Measurements from ENCODE around the gene MYLK.
"Not testable (repeated sequence)": the region's sequence is repeated elsewhere in the genome, so short reads cannot be mapped to it uniquely, and the experiment has no call there.

MYLK gene

GRCh38 chr3:123712077-123712860, 171.9 kb downstream of the MYLK start:
- Histone ChIP-seq H3K27ac (peak overlapping the region; percentile 83), H3K36me3 (ENCODE audit: insufficient read depth, low read length) (no peaks in the 10 kb centered on the region), H3K4me3 (peak overlapping the region; percentile 61), H3K9me3 (ENCODE audit: low read depth, low read length) (no peaks in the 10 kb centered on the region), H3K9ac (ENCODE audit: insufficient read length) (no peak overlapping the region)
- peak; percentile 35 for DNase-seq (ENCODE audit: low read depth, low spot score)
- TF ChIP-seq FOXP2 (optimal IDR thresholded peaks at IDR 0.05; ENCODE audit: control extremely low read depth, extremely low read length, insufficient read depth) (no peak), EZH2 (IDR thresholded peaks at IDR 0.05) (no peak), POLR2AphosphoS5 (IDR thresholded peaks at IDR 0.05; ENCODE audit: borderline replicate concordance, low read depth, low read length) (no peak)

GRCh38 chr3:123711356-123711755, 172.8 kb downstream of the MYLK start:
- no peak for TF ChIP-seq EZH2 (IDR thresholded peaks at IDR 0.05)
- TF ChIP-seq FOXP2 (optimal IDR thresholded peaks at IDR 0.05; ENCODE audit: control extremely low read depth, extremely low read length, insufficient read depth), result no peak
- TF ChIP-seq POLR2AphosphoS5 (IDR thresholded peaks at IDR 0.05; ENCODE audit: borderline replicate concordance, low read depth, low read length), result no peak
- no peaks in the 10 kb centered on the region for H3K9me3 ChIP-seq (ENCODE audit: low read depth, low read length)
- H3K36me3 ChIP-seq (ENCODE audit: insufficient read depth, low read length), result no peaks in the 10 kb centered on the region
- H3K9ac ChIP-seq (ENCODE audit: insufficient read length), result no peak overlapping the region
- H3K4me3 ChIP-seq, result no peak overlapping the region
- peak overlapping the region; percentile 83; the same call in 1 of the 2 replicates for H3K27ac ChIP-seq
- no peak for DNase-seq (ENCODE audit: low read depth, low spot score)

- no peak overlapping the region for H3K27ac ChIP-seq
- no peak overlapping the region for H3K9ac ChIP-seq (ENCODE audit: insufficient read length)
- no peak for TF ChIP-seq EZH2 (IDR thresholded peaks at IDR 0.05)
- TF ChIP-seq FOXP2 (optimal IDR thresholded peaks at IDR 0.05; ENCODE audit: control extremely low read depth, extremely low read length, insufficient read depth), result no peak
- no peak for TF ChIP-seq POLR2AphosphoS5 (IDR thresholded peaks at IDR 0.05; ENCODE audit: borderline replicate concordance, low read depth, low read length)
- no peak for DNase-seq (ENCODE audit: low read depth, low spot score)
- H3K9me3 ChIP-seq (ENCODE audit: low read depth, low read length), result no peaks in the 10 kb centered on the region
- H3K4me3 ChIP-seq, result no peak overlapping the region
- no peaks in the 10 kb centered on the region for H3K36me3 ChIP-seq (ENCODE audit: insufficient read depth, low read length)
Measured at GRCh38 chr3:123708531-123708930, 175.6 kb downstream of the MYLK start.

- H3K27ac ChIP-seq; H3K9ac ChIP-seq (ENCODE audit: insufficient read length); H3K4me3 ChIP-seq; DNase-seq (ENCODE audit: low read depth, low spot score); H3K36me3 ChIP-seq (ENCODE audit: insufficient read depth, low read length); H3K9me3 ChIP-seq (ENCODE audit: low read depth, low read length): not testable (repeated sequence)
Measured at GRCh38 chr3:123707641-123708040, 176.5 kb downstream of the MYLK start.

GRCh38 chr3:123706871-123707270, 177.3 kb downstream of the MYLK start:
- no peak overlapping the region for H3K9ac ChIP-seq (ENCODE audit: insufficient read length)
- TF ChIP-seq POLR2AphosphoS5 (IDR thresholded peaks at IDR 0.05; ENCODE audit: borderline replicate concordance, low read depth, low read length) (no peak), EZH2 (IDR thresholded peaks at IDR 0.05) (no peak), FOXP2 (optimal IDR thresholded peaks at IDR 0.05; ENCODE audit: control extremely low read depth, extremely low read length, insufficient read depth) (no peak)
- H3K4me3 ChIP-seq, result no peak overlapping the region
- H3K9me3 ChIP-seq (ENCODE audit: low read depth, low read length), result no peaks in the 10 kb centered on the region
- H3K36me3 ChIP-seq (ENCODE audit: insufficient read depth, low read length), result no peaks in the 10 kb centered on the region
- DNase-seq (ENCODE audit: low read depth, low spot score), result no peak
- no peak overlapping the region for H3K27ac ChIP-seq

- no peak for DNase-seq (ENCODE audit: low read depth, low spot score)
- Histone ChIP-seq H3K9ac (ENCODE audit: insufficient read length) (no peak overlapping the region), H3K36me3 (ENCODE audit: insufficient read depth, low read length) (no peaks in the 10 kb centered on the region), H3K27ac (no peak overlapping the region), H3K9me3 (ENCODE audit: low read depth, low read length) (no peaks in the 10 kb centered on the region), H3K4me3 (no peak overlapping the region)
- TF ChIP-seq POLR2AphosphoS5 (IDR thresholded peaks at IDR 0.05; ENCODE audit: borderline replicate concordance, low read depth, low read length), result no peak
- no peak for TF ChIP-seq FOXP2 (optimal IDR thresholded peaks at IDR 0.05; ENCODE audit: control extremely low read depth, extremely low read length, insufficient read depth)
- no peak for TF ChIP-seq EZH2 (IDR thresholded peaks at IDR 0.05)
Measured at GRCh38 chr3:123705488-123706285, 178.4 kb downstream of the MYLK start.

- not testable (repeated sequence) for H3K9me3 ChIP-seq (ENCODE audit: low read depth, low read length); H3K27ac ChIP-seq; H3K9ac ChIP-seq (ENCODE audit: insufficient read length); H3K36me3 ChIP-seq (ENCODE audit: insufficient read depth, low read length); DNase-seq (ENCODE audit: low read depth, low spot score); H3K4me3 ChIP-seq
Measured at GRCh38 chr3:123703663-123704062, 180.5 kb downstream of the MYLK start.

GRCh38 chr3:123702720-123703119, 181.4 kb downstream of the MYLK start:
- TF ChIP-seq POLR2AphosphoS5 (IDR thresholded peaks at IDR 0.05; ENCODE audit: borderline replicate concordance, low read depth, low read length) (no peak), EZH2 (IDR thresholded peaks at IDR 0.05) (no peak), FOXP2 (optimal IDR thresholded peaks at IDR 0.05; ENCODE audit: control extremely low read depth, extremely low read length, insufficient read depth) (no peak)
- no peak overlapping the region for H3K27ac ChIP-seq
- no peak overlapping the region for H3K9ac ChIP-seq (ENCODE audit: insufficient read length)
- no peaks in the 10 kb centered on the region for H3K9me3 ChIP-seq (ENCODE audit: low read depth, low read length)
- DNase-seq (ENCODE audit: low read depth, low spot score), result no peak
- H3K4me3 ChIP-seq, result no peak overlapping the region
- H3K36me3 ChIP-seq (ENCODE audit: insufficient read depth, low read length), result no peaks in the 10 kb centered on the region

GRCh38 chr3:123702057-123702456, 182.1 kb downstream of the MYLK start:
- not testable (repeated sequence) for H3K9me3 ChIP-seq (ENCODE audit: low read depth, low read length); H3K27ac ChIP-seq; H3K9ac ChIP-seq (ENCODE audit: insufficient read length); H3K36me3 ChIP-seq (ENCODE audit: insufficient read depth, low read length); DNase-seq (ENCODE audit: low read depth, low spot score); H3K4me3 ChIP-seq

All from SK-N-MC (cell line).